Activated CD8-positive, alpha-beta memory T cell treated with anti-CD3 and anti-CD28 coated beads for 36 hours (primary cell): ENCODE measurements around the gene SPINDOC. TPM values are rescaled to one million over a fixed set of nuclear protein-coding genes. Genes with fewer than 3 reads are reported as not detected.
"Not testable (repeated sequence)": the region's sequence is repeated elsewhere in the genome, so short reads cannot be mapped to it uniquely, and the experiment has no call there.

Experiments
- CTCF ChIA-PET: fragments of 350-600 bp; sonication (Branson Sonifier 250); formaldehyde crosslinking; loops from one replicate; lab custom pipeline; 2021; ENCODE audit warnings: antibody characterized with exemption; lab: Charles Lee
- POLR2A ChIA-PET: fragments of 350-600 bp; sonication (Branson Sonifier 250); formaldehyde crosslinking; loops from one replicate; lab custom pipeline; 2021; ENCODE audit warnings: antibody characterized with exemption; lab: Charles Lee
- total RNA-seq, 2 experiments: library from RNA; stranded (reverse); gene quantifications; one replicate each; pipeline ENCODE4 v1.2.3, GENCODE V29; 2021

SPINDOC gene
- total RNA-seq, 2 experiments from 2014 or later: 46.1 to 49.7 TPM

DNA sequence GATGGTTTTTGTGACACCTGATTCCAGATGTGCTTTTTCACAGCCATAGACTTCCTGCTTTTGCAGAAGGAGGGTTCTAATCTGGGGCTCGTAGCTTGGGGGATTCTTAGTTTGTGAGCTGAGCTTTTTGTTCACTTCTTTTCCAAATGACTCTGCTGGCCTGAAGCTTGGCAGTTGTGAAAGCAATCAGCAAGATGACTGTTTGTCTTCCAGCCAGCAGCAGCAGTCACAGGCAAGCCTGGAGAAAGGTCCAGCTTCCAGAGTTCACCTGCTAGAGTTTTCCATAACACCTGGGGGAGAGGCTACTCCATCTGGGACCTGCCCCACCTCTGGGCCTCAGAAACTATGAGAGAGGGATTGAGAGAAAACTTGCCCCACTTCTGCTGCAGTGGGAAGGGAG lies 29.8 kb downstream of the SPINDOC start:
- ChIA-PET CTCF (no interaction called here), POLR2A (no interaction called here)

DNA sequence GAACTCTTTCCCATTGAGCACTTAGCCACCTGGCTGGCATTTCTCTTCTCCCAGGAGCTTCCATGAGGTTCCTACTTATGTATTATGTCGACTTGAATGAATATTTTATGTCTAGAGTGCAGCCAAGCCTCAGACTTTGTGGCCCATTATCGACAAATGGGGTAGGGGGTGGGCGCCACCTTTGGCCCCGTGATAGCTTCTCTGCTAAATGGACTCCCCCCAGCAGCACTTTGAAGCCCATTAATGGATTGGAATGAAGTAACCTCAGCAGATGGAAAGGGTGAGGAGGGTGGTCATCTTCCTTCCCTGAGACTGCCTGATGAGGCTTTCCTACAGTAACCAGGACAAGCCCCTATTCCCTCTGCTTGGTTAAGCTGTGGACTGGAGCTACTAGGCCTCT lies 31.6 kb downstream of the SPINDOC start:
- ChIA-PET CTCF (no interaction called here), POLR2A (interaction anchor here (0.6 kb wide), 1 partner anchor 1267 kb away, joined by 6 read pairs; no protein-coding TSS in a partner anchor)

DNA sequence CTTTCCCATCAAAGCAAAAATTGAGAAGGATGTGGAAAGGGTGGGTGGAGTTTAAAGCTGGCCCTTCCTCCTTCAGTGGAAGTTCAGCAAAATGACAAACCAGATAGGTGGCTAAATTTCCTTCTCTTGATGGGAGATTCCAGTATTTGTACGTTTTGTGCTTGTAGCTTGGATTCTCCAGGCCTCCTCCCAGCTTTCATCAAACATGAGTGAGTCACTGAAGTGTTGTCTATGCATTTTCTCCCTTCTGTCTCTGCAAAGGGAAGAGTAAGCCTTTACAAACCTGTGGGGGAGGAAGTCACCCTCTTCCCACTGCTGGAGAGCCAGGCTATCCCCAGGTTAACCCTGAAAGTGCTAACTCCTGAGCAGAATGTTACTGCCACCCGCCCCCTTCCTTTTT lies 32.0 kb downstream of the SPINDOC start:
- ChIA-PET CTCF (no interaction called here), POLR2A (no interaction called here)

DNA sequence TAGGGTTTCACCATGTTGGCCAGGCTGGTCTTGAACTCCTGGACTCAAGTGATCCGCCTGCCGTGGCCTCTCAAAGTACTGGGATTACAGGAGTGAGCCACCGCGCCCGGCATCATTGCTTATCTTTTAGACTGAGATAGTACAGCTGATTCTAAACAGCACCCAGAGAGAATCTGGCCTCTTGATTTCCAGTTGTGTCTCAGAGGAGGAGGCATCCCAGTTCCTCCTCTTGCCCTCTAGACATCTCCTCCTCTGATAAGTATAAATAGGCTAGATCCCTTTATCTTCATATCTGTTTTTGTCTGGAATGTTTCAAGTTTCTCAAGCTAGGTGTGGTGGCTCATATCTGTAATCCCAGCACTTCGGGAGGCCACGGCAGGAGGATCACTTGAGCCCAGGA lies 32.7 kb downstream of the SPINDOC start:
- POLR2A ChIA-PET: no interaction called here
- CTCF ChIA-PET: interaction anchor here (0.8 kb wide), 1 partner anchor 9 kb away, joined by 3 read pairs; no protein-coding TSS in a partner anchor

DNA sequence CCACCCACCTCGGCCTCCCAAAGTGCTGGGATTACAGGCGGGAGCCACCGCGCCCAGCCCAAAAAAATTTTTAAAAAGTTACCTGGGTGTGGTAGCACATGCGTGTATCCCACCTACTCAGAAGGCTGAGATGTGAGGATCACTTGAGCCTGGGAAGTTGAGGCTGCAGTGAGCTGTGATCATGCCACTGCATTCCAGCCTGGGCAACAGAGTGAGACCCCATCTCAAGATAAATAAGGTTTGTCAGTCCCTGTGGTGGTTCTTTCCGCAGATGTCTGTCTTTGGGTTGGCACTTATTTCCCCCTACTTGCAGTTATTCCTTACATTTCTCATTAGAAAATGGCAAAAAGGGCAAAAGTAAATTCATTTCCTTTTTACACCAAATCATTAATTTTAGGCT lies 33.6 kb downstream of the SPINDOC start:
- ChIA-PET POLR2A (no interaction called here), CTCF (interaction anchor here (0.7 to 1.4 kb wide), 2 partner anchors 10 to 36 kb away, joined by 3 read pairs; no protein-coding TSS in a partner anchor)

DNA sequence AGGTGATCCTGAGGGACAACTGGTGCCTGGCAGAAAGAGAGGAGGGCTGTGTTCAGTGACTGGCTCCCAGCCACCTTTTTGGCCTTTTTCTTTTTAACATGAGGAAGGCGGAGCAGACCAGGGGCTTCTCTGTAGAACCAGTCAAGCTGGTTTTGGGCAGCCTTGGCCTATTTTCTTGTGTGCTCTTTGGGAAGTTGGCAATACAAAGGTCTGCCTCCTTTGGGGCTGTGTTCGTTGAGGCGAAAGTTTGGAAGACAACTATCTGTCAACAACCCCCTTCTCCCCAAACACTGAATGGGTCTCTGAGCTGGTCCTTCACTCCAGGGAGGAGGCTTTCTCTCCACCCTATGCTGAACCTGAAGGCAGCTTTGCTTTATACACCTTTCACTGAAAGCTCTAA lies 34.1 kb downstream of the SPINDOC start:
- POLR2A ChIA-PET: no interaction called here

DNA sequence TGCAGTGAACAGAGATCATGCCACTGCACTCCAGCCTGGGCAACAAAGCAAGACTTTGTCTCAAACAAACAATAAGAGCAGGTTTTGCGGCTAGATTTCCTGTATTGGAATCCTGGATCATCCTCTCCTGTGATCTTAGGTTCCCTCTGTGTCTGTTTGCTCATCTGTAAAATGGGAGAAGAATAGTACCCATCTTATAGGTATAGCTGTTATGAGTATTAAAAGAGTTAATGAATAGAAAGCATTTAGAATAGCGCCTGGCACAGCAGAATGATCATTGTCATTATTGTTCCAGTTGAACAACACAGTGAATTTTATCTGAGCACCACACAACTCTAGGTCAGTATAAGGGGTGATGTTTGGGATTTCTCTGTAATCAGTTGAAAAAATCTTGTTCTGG lies 36.4 kb downstream of the SPINDOC start:
- ChIA-PET POLR2A (interaction anchor here (0.7 kb wide), 2 partner anchors 17 to 326 kb away, joined by 3 read pairs; no protein-coding TSS in a partner anchor), CTCF (interaction anchor here (0.7 to 2.6 kb wide), 2 partner anchors 12 to 96 kb away, joined by 3 to 7 read pairs; no protein-coding TSS in a partner anchor)

More for the DNA sequence above, 34.1 kb downstream of the SPINDOC start:
- CTCF ChIA-PET: interaction anchor here (1.4 to 2.6 kb wide), 2 partner anchors 9 kb away, joined by 3 to 7 read pairs; no protein-coding TSS in a partner anchor

DNA sequence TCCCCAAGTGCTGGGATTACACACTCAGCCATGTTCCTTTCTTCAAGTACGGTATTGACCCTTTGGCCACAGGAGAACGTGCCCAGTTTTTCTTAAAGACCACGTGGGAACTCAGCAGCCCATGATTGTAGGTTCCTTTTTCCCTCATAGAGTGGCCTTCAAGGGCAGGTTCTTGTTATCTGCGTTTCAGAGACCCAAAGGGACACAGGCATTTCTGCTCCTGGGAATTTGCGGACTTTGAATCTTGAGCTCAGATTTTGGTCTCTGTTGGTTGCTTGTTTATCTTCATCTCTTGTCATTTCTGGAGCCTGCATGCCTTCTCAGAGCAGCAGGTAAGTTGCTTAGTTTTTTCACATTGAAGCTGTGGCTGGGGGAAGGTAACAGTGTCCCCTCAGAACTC lies 37.7 kb downstream of the SPINDOC start:
- POLR2A ChIA-PET: no interaction called here
- CTCF ChIA-PET: interaction anchor here (1.4 kb wide), 2 partner anchors 13 to 39 kb away, joined by 3 read pairs; no protein-coding TSS in a partner anchor

DNA sequence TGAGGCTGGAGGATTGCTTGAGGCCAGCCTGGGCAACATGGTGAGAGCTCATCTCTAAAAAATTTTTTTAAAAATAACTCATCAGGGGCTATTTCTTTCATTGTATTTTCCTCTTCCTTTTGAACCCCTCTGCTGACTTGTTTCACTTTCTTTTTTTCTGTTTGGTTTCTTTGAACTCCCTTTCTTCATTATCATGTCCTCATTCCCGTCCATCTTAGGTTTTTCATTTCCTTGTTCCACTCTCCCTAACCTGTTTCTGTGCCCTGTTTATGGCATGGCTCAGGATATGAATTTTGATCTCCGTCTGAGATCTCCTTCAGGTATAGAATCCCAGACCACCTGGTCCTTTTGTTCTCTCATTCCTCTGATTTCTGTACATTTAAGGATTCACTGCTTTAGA lies 38.1 kb downstream of the SPINDOC start:
- POLR2A ChIA-PET: no interaction called here
- CTCF ChIA-PET: interaction anchor here (1.4 to 1.7 kb wide), 3 partner anchors 13 to 94 kb away, joined by 3 to 4 read pairs (median 3); no protein-coding TSS in a partner anchor

DNA sequence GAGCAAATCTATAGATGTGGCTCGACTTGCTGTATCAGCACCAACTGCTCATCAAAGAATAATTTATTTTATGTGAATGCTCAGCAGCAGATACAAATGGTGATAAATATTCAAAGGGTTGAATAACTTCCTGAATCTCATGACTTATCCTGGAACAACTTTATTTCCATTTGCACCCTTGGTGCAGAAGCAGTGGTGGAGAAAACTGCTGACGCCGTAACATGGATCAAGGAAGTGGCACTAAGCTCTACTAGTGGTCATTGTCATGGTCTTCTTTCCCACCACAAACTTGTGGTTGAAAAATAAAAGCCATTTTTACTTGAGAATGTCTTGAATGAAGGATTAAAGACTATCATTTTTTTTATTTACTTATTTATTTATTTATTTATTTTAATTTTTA lies 40.2 kb downstream of the SPINDOC start:
- POLR2A ChIA-PET: no interaction called here

DNA sequence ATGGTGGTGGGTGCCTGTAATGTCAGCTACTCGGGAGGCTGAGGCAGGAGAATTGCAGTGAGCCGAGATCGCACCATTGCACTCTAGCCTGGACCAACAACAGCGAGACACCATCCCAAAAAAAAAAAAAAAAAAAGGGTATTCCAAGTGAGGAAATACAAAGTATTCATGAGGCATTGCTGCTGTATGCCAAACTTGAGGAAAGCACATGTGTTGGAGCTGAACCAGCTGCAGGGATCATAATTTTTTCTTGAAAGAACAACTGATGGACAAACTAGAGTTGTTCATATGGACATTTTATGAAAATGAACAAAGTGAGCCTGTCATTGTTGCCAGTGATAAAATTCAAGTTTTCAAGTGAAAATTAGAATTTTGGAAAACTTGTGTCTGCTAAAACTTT lies 41.4 kb downstream of the SPINDOC start:
- CTCF ChIA-PET: interaction anchor here (1.0 kb wide), 1 partner anchor 16 kb away, joined by 4 read pairs; no protein-coding TSS in a partner anchor
- POLR2A ChIA-PET: interaction anchor here (0.7 kb wide), 1 partner anchor 55 kb away, joined by 4 read pairs; no protein-coding TSS in a partner anchor

More for the DNA sequence above, 40.2 kb downstream of the SPINDOC start:
- CTCF ChIA-PET: interaction anchor here (0.7 to 0.8 kb wide), 3 partner anchors 12 to 148 kb away, joined by 3 read pairs; no protein-coding TSS in a partner anchor

DNA sequence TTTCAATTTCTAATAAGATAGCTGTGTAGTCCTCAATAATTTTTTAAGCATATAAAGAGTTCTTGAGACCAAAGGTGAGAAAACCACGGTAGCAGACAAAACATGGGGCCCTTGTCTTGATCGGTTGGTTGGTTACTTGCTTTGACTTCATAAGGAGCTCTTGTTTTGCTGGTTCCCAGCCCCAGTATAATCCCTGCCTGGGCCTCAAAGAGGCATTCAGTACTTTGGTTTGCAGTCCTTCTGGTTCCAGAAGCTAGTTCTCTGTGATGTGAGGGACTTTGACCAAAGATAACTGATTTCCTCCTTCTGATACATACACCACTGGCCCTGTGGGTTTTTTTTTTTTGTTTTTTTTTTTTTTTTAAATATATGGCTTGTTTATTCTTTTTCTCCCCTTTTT lies 42.7 kb downstream of the SPINDOC start:
- POLR2A ChIA-PET: no interaction called here
- CTCF ChIA-PET: interaction anchor here (1.1 kb wide), 1 partner anchor 8 kb away, joined by 3 read pairs; no protein-coding TSS in a partner anchor

DNA sequence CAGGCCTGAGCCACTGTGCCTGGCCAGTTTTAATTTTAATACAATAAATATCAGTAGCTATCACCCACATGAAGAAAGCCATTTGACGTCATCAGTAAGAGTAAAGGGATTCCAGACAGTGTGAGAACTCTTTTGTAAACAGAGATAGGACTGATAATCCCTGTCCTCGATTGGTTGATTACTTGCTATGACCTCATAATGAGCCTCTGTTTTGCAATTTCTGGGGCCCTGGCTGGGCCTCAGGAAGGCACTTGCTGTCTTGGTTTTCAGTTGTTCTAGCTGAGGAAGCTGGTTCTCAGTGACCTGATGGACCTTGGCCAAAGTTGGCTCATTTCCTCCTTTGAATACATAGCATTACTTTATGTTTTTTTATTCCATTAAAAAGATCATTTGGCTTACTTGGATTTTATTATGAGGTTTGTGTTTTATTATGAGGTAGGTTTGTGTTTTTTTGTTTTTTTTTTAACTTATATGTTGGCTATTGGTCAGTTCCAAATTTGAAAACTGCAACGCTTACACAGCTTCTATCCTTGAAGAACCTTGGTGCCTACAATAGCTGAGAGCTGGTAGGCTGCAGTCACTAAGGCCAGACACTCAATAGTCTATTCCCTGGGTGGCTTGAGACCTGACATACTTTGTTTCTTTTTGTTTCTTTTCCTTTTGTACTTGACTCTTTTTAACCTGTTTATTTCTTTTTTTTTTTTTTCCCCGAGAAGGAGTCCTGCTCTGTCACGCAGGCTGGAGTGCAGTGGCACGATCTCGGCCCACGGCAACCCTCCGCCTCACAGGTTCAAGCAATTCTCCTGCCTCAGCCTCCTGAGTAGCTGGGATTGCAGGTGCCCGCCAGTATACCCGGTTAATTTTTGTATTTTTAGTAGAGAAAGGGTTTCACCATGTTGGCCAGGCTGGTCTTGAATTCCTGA lies 45.6 kb downstream of the SPINDOC start:
- ChIA-PET CTCF (interaction anchor here (1.2 kb wide), 1 partner anchor 22 kb away, joined by 3 read pairs; no protein-coding TSS in a partner anchor), POLR2A (no interaction called here)

DNA sequence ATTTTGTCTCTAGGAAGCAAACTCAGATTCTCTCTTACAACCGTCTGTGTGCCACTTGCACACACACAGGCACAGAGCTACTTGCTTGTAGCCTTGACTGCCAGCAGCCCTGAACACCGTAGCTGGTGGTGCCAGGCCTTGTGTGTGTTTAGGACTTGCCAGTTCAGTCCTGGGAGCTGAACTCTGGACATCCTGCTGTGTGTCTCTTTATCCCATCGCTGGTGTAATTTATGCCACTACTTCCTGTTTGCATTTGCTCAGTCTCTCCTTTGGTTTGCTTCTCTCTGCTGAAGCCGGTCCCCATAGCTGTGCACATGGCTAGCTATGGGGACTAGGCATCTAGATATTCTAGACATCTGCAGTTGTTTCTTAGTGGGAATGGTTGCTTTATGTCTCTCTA lies 49.7 kb downstream of the SPINDOC start:
- CTCF ChIA-PET: interaction anchor here (1.1 to 1.3 kb wide), 4 partner anchors 16 to 57 kb away, joined by 3 read pairs; no protein-coding TSS in a partner anchor
- POLR2A ChIA-PET: no interaction called here

DNA sequence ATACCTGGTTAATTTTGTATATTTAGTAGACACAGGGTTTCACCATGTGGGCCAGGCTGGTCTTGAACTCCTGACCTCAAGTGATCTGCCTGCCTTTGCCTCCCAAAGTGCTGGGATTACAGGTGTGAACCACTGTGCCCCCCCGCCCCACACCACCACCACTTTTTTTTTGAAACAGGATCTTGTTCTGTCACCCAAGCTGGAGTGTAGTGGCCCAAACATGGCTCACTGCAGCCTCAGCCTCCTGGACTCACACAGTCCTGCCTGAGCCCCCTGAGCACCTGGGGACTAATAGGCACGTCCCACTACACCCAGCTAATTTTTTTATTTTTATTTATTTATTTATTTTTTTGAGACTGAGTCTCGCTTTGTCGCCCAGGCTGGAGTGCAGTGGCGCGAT lies 50.4 kb downstream of the SPINDOC start:
- POLR2A ChIA-PET: not testable (repeated sequence)
- CTCF ChIA-PET: interaction anchor here (1.1 kb wide), 1 partner anchor 57 kb away, joined by 3 read pairs; no protein-coding TSS in a partner anchor

DNA sequence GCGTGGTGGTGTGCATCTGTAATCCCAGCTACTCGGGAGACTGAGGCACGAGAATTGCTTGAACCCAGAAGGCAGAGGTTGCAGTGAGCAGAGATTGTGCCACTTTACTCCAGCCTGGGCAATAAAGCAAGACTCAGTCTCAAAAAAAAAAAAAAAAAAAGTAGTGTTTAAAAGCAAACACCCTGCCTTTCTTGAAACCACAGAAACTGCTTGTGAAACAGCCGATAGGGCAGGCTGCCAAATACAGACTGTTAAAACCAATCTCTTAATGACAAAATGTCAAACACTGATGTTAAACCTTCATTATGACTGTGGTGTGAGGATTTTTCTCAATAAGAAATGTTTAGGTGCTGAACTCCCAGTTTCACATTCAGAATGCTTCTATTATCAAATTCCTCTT lies 53.0 kb downstream of the SPINDOC start:
- ChIA-PET POLR2A (interaction anchor here (0.7 kb wide), 1 partner anchor 30 kb away, joined by 6 read pairs; no protein-coding TSS in a partner anchor), CTCF (interaction anchor here (0.7 to 1.5 kb wide), 3 partner anchors 13 to 26 kb away, joined by 3 to 5 read pairs (median 4); no protein-coding TSS in a partner anchor)

DNA sequence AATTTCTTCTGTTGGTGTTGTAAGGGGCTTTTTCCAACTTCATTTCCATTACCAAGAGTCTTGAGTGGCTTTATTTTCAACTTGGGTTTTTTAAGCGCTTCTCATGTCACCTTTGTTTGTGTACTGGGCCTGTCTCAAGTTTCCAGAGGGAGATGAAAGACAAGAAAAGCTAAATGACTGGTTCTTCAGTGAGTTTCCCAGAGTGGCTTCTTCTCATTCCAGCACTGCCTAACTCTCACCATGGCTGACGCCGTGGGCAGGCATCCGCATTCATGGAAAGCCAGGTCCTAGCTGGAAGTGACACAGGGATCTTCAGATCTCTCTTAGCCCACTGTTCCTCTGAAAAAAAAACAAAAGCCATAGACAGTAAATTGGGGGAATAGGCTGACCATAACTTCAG lies 54.3 kb downstream of the SPINDOC start:
- CTCF ChIA-PET: no interaction called here
- POLR2A ChIA-PET: interaction anchor here (0.7 kb wide), 1 partner anchor 828 kb away, joined by 3 read pairs; no protein-coding TSS in a partner anchor

DNA sequence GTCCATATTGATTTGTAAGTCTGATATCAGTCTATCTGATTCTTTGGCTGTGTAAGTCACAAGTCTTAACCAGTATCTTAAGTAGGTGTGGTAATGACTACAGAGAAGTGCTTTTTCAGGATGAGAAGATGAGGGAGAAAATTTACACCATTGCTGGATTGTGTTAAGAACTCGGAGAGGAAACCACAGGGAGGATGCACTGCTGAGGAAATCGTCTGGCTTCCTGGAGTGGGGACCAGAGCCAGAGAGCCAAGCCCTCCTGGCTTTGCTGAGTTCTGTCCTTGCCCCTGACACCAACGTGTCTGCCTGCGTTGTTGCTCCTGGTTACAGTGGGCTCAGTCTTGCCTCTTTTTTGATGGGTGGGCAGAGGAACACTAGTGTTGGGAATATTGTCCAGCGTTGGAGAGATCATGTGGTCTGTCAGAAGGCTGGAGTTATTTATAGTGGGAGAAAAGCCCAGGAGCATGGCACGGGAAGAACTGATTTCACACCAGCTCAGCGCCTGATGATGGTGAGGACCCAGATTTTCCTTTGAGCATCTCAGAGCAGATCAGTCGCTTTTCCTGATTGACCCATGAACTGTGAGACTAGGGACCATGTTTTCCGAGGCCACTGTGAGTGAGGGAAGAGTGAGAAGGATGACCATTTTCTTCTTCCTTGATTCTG lies 55.3 kb downstream of the SPINDOC start:
- CTCF ChIA-PET: interaction anchor here (0.6 kb wide), 1 partner anchor 100 kb away, joined by 3 read pairs; no protein-coding TSS in a partner anchor

DNA sequence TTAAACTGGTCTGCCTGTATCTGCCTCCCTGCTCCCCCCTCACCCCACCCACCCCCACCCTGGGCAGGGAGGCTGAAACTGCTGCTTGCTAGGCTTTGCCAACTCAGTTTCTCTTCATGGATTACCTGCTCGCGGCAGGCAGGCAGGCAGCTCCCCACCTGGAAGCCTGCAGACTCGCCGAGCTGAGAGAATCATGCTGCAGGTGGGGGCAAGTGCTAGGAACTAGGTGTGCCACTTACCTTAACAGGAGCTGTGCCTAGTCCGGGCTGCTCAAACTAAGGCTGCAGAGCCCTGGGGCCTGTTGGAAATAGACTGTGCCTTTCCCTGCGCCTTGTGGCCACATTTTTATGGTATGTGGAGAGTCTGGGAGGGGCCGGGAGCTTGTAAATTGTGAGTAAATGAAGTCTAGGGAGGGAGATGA lies 55.9 kb downstream of the SPINDOC start:
- ChIA-PET POLR2A (no interaction called here), CTCF (interaction anchor here (0.6 kb wide), 1 partner anchor 100 kb away, joined by 3 read pairs; no protein-coding TSS in a partner anchor)

More for the DNA sequence above, 55.3 kb downstream of the SPINDOC start:
- POLR2A ChIA-PET: no interaction called here
